Non-pigmented ciliary epithelial cell (primary cell): Measurements from ENCODE around the gene MAN2A1.
"Not testable (repeated sequence)": the region's sequence is repeated elsewhere in the genome, so short reads cannot be mapped to it uniquely, and the experiment has no call there.

Experiments
- DNase-seq: peaks from one replicate; pipeline ENCODE4 v3.0.0-alpha.2; 2010; ENCODE audit warnings: low read depth

The MAN2A1 gene

GRCh38 chr5:109756543-109757185, 66.9 kb downstream of the MAN2A1 start:
- no peak for DNase-seq

GRCh38 chr5:109757490-109757889, 67.8 kb downstream of the MAN2A1 start:
- DNase-seq = no peak

GRCh38 chr5:109759306-109759705, 69.6 kb downstream of the MAN2A1 start:
- DNase-seq = no peak

- DNase-seq = not testable (repeated sequence)
Measured at GRCh38 chr5:109760130-109760529, 70.4 kb downstream of the MAN2A1 start.

GRCh38 chr5:109762821-109763220, 73.1 kb downstream of the MAN2A1 start:
- no peak for DNase-seq

- DNase-seq = no peak
Measured at GRCh38 chr5:109767184-109767995, 77.7 kb downstream of the MAN2A1 start.

- DNase-seq = no peak
Measured at GRCh38 chr5:109767997-109768396, 78.3 kb downstream of the MAN2A1 start.

GRCh38 chr5:109769597-109770291, 80.0 kb downstream of the MAN2A1 start:
- DNase-seq = no peak

- DNase-seq = no peak
Measured at GRCh38 chr5:109775130-109775529, 85.4 kb downstream of the MAN2A1 start.

- no peak for DNase-seq
Measured at GRCh38 chr5:109779036-109779735, 89.5 kb downstream of the MAN2A1 start.

- DNase-seq = no peak
Measured at GRCh38 chr5:109784687-109785086, 95.0 kb downstream of the MAN2A1 start.

- no peak for DNase-seq
Measured at GRCh38 chr5:109786206-109786855, 96.6 kb downstream of the MAN2A1 start.

GRCh38 chr5:109788596-109788995, 98.9 kb downstream of the MAN2A1 start:
- no peak for DNase-seq

- no peak for DNase-seq
Measured at GRCh38 chr5:109792613-109793012, 102.9 kb downstream of the MAN2A1 start.

GRCh38 chr5:109803854-109804253, 114.1 kb downstream of the MAN2A1 start:
- DNase-seq = no peak

- no peak for DNase-seq
Measured at GRCh38 chr5:109805472-109805871, 115.7 kb downstream of the MAN2A1 start.

GRCh38 chr5:109805883-109806282, 116.2 kb downstream of the MAN2A1 start:
- no peak for DNase-seq

GRCh38 chr5:109812698-109813097, 123.0 kb downstream of the MAN2A1 start:
- DNase-seq = no peak

GRCh38 chr5:109816732-109817131, 127.0 kb downstream of the MAN2A1 start:
- DNase-seq = no peak

GRCh38 chr5:109819878-109820277, 130.2 kb downstream of the MAN2A1 start:
- no peak for DNase-seq

GRCh38 chr5:109823597-109823996, 133.9 kb downstream of the MAN2A1 start:
- DNase-seq = peak; percentile 69

- peak; percentile 24 for DNase-seq
Measured at GRCh38 chr5:109825450-109825849, 135.7 kb downstream of the MAN2A1 start.
